Mammary epithelial cell (primary cell): ENCODE data around the gene CGN.

Experiments
- CTCF ChIP-seq, 2 donors: IDR thresholded peaks in 1 of 2; conservative IDR thresholded peaks in 1 of 2; 2 replicates each; pipeline ENCODE4 v1.5.1; 2011 to 2012; ENCODE audit warnings: inconsistent platforms in 2 of 2, low read length in 2 of 2, mild to moderate bottlenecking in 2 of 2, control low read depth in 1 of 2, low read depth in 1 of 2; ENCODE audit not compliant: insufficient read depth in 1 of 2; ENCODE audit errors: extremely low read depth in 1 of 2
- EZH2 ChIP-seq: IDR thresholded peaks from 2 replicates; pipeline ENCODE4 v1.6.1; 2012; ENCODE audit warnings: low read length, inconsistent platforms, borderline replicate concordance

DNA sequence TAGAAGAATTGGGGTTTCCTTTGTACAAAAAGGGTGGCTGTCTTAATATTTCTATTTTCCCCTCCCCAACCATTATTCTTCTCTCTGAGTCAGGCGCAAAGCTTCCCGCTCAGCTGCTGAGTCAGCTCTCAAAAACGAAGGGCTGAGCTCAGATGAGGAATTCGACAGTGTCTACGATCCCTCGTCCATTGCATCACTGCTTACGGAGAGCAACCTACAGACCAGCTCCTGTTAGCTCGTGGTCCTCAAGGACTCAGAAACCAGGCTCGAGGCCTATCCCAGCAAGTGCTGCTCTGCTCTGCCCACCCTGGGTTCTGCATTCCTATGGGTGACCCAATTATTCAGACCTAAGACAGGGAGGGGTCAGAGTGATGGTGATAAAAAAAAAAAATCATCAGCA, 25.9 kb downstream of the CGN start:
- TF ChIP-seq CTCF (conservative IDR thresholded peaks at IDR 0.05 in 1 of 2, IDR thresholded peaks at IDR 0.05 in 1 of 2; ENCODE audit: extremely low read depth in 1 of 2, insufficient read depth in 1 of 2, low read depth in 1 of 2, low read length in 2 of 2) (no peak), EZH2 (no peak)
